Measurements from ENCODE around the gene IGF2BP2.

The IGF2BP2 gene

DNA sequence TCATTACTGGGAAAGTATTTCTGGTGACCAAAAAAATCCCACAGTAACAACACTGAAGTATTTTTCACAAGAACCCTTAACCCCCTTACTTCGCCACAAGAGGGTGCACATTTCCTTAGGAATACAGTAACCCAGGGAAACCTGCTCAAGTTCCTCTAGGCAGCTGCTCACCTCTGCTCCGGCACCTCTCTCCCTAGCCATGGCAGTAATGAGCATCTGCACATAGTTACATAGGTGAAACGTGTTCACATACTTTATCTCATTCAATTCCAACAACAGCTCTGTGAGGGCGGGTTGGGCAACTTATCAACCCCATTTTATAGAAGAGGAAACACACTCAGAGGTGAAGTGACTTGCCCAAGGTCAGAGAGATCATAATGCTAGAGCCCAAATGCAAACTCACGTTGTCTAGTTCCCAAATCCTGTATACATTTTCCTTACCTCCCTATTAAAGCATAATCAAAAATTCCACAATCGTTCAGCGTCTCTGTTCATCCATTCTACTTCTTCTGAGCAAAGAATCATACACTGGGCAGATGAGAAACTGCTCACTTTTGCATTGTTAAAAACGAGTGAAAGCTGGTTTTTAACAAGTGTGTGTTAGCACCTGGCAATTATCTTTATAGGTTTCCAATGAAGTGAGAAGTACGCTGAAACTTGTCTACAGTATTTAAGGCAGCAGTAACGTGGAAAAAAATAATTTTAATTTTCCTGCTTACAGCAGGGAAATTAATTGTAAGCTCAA, 90.7 kb downstream of the IGF2BP2 start:
- DNase-seq (ENCODE audit: low spot score): peak; percentile 69

DNA sequence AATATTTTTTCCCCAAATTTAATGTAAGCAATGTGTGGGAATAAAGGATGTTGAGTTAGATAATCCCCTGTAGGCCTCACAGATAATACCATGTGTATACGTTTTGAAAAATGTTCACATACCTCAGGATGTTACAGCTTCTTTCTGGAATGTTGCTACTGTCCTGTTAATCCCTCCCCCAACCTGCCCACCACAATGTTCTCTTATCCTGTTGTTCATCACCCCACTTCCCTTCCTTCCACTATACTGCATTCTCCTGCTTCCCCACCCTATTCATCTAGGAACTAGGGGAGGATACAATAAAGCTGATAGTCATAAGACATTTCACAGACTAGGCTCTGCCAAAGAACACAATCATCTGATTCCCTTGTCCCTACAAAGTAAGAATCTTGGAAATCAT, 92.1 kb downstream of the IGF2BP2 start:
- no peak for DNase-seq (ENCODE audit: low spot score)

DNA sequence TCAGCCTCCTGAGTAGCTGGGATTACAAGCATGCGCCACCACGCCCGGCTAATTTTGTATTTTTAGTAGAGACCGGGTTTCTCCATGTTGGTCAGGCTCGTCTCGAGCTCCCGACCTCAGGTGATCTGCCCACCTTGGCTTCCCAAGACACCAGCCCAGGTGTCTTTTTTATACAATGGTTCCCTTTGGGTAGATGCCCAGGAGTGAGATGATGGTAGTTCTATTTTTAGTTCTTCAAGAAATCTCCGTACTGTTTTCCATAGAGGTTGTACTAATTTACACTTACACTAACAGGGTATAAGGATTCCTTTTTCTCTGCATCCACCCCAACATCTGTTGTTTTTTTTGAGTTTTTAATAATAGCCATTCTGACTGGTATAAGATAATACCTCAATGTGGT, 94.3 kb downstream of the IGF2BP2 start:
- DNase-seq (ENCODE audit: low spot score): no peak

DNA sequence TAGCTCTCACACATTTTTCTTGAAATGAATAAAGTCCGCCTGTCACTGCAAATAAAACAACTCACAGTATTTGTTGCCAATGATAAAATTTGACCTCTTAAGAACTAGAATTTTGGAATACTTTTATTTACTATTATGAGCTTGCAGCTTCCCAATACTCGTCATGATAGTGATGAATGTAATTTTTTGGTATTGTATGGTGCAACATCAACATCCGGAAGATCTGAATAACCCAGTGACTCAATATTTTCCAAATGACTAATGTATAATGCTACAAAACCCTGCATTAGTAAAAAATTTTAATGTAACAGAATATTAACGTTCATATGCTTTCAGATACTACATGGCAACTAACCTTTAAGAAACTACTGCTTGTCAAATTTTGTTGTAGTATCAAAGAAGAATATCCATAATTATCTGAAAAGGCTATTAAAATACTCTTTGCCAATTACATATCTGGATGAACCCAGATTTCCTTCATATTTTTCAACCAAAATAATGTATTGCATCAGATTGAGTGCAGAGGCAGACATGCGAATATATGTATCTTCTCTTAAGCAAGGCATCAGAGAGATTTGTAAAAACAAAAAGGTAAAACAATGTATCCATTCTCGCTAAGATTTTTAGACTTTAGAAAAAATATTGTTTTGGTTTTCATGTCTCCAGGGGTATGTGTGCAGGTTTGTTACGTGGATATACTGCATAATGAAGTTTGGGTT, 95.3 kb downstream of the IGF2BP2 start:
- DNase-seq (ENCODE audit: low spot score): no peak

DNA sequence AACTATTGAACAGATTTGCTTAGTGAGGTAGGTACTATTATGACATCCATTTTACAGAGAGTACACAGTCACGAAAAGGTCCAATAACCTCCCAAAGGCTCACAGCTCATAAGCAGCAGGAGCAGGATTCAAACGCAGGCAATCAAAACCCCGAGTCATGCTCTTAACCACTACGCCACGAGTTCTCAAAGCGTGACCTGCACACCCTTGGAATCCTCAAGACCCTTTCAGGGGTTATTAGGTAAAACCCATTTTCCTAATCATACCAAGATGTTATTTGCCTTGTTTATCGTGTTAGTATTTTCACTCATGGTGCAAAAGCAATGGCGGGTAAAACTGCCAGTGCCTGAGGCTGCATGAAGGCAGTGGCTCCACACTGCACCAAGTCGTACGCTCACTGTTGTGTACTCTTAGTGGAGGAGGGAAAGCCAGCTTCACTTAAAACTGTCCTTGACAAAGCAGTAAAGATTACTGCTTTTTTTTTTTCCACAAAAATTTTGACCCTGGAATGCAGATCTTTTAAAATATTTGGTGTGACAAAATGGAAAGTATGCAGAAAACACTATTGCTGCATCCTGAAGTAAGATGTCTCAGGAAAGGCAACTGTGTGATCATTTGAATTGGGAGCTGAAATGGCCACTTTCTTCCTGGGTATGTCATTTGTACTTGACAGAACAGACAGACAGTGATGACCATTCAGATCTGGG, 96.1 kb downstream of the IGF2BP2 start:
- no peak for DNase-seq (ENCODE audit: low spot score)

DNA sequence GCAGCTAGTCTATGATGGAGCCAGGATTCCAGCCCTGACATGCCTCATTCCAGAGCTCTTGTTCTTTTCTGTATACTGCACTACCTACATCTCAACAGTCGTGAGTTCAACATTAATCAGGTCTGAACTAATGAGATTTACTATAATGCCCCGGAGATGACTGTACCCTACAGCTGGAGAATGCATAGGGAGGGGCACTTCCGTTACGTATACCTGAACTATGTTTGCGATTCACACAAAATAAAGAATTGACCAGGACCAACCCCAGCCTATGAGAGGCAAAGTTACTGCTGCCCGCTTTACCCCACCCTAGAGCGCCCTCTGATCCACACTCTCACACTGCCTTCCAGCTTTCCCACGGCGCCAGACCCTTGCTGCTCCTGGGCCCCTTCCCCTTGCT, 97.0 kb downstream of the IGF2BP2 start:
- DNase-seq (ENCODE audit: low spot score): no peak

DNA sequence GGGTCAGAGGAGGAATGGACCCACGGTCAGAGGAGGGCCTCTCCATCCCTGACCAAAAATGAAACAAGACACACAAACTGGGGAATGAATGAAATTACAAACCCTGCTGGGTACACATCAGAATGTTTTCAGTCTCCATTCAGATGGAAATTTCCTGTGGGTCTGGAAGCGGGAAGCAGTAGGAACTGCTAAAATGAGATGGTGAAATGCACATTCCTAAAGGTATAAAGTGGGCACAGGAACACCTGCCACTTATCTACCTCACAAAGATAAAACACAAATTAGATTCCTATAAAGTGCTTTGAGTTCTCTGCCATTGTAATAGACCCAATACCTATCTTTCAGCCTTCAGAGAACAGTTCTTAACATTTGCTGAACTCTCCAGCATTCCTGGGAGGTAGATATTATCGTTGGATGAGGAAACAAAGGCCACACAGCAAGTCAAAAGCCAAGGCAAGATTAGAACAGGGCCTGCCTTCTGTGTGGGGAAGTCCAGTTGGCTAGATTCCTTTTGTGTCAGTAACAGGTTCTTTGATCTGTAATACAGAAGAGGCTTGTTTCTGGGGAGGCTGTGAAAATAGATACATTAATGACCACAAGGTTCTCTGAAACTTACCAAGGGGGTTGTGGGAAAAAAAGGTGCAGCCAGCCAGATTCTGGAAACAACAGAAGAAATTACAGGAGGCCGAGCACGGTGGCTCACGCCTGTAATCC, 98.4 kb downstream of the IGF2BP2 start:
- no peak for DNase-seq (ENCODE audit: low spot score)

DNA sequence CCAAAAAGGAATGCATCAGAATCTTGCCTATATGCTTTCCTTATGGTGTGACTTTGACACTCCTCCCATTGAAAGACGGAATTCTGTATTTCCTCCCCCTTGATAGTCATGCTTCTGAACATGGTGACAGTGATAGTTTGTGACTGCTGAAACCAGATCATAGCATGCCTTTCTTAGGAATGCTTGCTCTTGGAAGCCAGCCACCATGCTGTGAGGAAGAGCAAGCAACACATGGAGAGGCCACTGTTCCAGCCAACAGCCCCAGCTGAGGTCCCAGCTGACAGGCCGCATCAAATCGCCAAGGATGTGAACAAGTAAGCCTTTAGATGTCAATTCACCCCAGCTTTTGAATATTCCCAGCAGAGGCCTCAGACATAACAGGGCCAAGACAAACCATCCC, 100.1 kb downstream of the IGF2BP2 start:
- no peak for DNase-seq (ENCODE audit: low spot score)

DNA sequence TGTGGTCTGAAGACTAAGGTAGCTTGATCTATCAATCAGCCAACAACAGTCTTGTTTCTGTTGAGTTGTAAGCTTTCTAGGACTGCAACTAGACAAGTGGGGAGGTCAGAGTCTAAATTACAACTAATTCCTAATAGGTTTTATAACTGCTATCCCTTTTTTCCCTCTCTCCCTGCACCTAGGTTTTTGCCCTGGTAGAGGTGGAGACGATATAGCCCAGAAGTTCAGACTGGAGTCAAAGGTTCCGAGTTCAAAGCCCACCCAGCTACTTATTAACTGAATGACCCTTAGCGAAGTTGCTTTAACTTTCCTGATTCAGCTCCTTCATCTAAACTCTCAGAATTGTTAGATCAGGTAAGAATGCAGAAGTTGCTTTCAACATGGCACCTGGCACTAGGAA, 100.6 kb downstream of the IGF2BP2 start:
- DNase-seq (ENCODE audit: low spot score): no peak

DNA sequence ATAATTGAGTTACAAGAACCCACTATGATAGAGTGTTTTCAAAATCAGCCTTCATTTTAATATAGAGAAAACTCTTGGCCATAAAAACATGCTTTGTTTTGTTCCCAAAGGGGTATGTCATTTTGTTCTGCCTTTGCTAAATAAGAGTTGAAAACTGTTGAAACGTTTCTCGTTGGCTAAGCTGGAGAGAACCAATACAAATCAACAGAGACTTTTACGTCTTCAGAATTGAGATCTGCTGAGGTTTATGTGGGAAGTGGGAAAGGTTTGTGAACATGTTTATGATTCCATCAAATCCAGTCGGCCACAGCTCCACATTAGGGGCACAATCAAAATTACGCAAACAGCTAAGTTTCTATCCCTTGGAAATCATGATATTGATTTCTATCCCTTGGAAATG, 102.0 kb downstream of the IGF2BP2 start:
- no peak for DNase-seq (ENCODE audit: low spot score)

DNA sequence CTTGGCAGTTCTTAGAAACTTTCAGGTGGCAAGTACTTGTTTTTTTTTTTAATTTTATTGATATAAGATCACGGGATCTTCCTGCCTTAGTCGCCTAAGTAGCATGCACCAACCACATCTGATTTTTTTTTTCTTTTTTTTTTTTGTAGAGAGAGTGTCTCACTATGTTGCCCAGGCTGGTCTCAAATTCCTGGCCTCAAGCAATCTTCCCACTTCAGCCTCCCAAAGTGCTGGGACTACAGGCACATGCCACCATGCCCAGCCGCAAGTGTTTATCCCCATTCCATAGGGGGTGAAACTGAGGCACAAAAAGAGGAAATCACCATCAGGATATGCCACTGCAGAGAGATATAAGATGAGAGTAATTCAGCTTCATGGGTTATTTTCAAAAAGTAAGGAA, 102.9 kb downstream of the IGF2BP2 start:
- DNase-seq (ENCODE audit: low spot score): no peak

DNA sequence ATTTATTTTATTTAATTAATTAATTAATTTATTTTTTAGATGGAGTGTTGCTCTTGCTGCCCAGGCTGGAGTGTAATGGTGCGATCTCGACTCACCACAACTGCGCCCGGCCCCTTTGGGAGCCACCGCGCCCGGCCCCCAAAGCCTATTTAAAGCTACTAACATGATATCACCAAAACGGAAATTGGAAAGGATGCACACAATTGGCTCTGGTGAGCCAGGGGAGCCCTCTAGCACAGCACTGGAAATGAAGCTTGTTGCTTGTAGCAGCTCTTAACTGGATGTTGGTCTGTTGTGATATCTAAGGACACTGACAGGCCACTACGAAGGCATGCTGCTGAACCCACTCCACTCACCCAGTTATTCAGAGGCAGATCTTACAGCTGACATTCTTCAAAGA, 104.5 kb downstream of the IGF2BP2 start:
- DNase-seq (ENCODE audit: low spot score): no peak

DNA sequence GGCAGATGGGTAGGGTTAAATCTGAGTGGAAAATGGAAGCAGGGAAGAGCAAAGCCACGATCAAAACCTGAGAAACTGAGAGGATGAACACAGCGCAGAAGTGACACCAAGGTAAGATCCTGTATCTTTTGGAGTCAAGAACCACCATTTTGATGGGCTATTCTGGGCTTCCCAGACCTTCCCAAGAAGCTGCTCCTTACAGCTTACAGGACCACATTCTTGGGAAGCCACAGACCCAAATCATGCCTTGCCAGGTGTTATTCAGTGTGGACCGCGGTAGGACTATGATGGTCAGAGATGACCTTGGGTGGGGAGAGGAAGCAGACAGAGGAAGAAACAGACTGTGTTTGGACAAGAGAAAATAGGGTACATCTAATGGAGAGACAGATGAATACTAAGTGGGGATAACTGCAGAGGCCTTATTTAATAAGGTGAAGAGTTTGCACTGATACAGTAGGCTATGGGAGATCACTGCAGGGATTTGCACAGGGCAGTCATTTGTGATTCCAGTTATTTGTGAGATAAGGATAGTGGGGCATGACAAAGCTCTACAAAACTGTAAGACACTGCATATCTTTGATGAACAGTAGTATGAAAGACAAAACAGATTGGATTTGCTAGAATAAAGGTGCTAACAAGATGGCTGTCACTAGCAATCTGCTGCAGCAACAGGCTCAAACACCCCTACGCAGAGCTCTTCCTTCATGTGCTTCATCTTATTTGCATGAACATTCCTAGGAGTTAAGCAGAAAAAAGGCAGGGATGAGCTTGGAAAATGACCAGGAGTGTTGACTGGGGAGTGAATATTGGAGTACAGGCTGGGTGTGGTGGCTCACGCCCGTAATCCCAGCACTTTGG, 105.9 kb downstream of the IGF2BP2 start:
- no peak for DNase-seq (ENCODE audit: low spot score)

DNA sequence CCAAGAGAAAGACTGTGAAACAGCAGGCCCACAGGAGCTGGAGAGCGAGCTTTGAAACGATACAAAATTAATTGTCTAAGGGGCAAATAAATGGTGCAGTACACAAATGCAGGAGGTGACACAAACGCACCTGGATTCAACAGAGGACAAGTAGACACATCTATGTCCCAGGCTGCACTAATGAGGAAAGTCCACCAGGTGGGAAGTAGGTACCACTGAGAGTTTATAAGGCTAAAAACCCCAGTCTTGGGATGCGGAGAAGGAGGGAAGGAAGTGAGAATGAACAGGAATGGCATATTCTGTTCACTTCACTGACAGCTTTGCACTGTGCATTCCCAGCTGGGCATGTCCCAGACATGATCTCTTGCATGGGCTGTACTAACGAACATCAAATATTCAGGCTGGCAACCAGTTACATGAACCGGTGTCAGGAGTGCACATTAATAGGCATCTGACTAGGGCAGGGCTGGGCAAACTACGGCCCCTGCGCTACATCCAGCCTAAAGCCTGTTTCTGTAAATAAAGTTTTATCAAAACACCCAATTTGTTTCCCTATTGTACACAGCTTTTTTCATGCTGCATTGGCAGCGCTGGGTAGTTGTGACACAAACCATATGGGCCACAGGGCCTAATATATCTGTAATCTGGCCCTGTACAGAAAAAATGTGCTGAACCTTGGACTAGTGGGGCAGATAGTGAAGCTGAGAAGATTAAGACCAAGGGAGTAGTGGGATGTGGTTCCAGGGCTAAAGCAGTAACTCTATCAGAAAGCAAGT, 107.0 kb downstream of the IGF2BP2 start:
- DNase-seq (ENCODE audit: low spot score): no peak

DNA sequence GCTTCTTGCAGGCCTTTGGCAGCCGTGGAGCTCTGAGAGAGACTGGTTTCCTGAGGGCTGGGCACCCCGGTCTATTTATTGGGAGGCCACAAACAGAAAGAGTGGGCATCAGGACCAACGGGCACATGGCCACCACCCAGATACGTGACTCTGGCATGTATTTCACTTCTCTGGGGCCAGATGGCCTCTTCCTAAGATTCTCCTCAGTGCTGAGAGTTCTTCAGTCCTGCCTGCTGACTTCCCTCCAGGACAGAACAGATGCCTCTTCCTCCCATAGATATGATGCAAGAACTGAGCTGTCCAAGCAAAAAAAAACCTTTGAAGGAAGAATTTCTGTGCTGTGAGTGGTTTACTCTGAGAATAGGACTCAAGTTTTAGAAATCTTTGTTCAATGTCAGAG, 107.7 kb downstream of the IGF2BP2 start:
- no peak for DNase-seq (ENCODE audit: low spot score)

DNA sequence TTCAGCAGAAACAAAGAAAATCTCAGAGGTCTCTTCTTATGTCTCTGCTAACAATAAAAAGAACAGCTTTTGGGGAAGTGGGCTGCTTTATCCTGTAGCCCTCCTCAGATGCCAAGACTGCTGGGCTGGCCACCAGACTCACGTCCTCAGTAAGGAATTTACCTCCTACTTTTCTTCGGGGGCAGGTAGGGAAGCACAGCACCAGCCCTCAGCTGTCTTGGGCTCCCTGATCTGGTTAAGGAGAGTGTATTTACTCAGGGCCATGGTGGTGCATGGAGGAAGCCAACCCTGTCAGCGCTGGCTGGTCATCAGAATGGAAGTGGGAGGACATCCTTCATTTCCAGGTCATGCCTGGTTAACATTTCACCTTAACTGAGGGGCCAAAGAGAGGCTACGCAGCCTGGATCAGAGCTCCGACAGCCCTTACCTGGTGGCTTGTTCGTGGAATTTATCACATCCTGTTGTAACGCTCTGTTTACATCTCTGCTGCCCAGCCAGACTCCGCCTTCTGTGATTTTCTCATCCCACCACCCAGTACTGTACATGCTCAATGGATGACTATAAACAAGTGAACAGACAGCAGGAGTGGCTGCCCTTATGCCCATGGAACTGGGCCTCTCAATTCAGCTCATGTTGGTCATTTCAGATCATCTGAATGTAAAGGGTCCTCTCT, 108.3 kb downstream of the IGF2BP2 start:
- no peak for DNase-seq (ENCODE audit: low spot score)

DNA sequence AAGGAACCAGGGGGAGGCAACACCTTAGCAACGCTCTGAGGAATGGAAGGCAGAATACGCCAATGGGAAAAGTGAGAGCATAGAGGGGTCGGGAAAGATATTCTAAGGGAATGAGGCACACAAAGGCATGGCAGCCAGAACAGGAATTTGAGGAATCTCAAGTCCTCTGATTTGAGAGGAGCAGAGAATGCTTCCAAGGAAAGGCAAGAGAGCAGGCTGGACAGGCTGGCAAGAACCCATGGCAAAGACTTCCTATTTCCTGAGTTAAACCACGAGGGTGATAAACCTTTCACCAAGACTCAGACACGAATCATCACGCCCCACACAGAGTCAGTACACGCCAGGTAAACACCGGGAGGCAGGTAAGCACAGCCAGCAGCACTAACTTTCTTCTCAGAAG, 109.8 kb downstream of the IGF2BP2 start:
- DNase-seq (ENCODE audit: low spot score): no peak

DNA sequence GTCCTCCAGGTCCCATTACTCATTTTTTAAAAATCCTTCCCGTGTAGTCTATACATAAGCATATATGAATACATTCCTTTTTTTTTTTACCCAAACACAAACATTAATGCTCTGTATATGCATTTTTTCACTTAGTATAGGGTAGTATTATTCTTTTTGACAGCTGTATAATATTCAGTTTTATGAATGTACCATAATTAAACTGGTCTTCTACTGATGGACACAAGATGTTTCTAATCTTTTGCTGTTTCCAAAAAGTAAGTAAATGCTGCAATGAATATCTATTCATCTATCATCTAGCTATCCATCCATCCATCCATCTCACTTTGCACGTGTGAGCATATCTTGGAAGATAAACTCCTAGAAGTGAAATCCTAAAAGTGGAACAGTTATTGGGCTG, 110.8 kb downstream of the IGF2BP2 start:
- no peak for DNase-seq (ENCODE audit: low spot score)

DNA sequence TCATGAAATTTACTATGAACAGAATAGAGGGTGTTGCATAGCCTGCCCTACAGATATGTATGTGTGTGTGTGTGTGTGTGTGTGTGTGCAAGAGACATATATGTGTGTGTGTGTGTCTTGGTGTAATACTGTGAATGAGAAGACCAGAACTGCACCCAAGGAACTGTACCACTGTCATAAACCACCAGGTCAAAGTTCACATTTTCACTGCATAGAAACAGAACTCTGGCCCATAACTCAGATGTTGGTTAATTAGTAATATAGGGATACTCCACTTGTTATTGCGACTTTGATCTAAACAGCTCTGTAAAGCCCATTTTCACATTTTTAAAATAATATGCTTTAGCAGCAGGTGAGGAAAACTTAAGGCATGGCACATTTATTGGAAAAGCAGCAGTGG, 111.8 kb downstream of the IGF2BP2 start:
- DNase-seq (ENCODE audit: low spot score): no peak

DNA sequence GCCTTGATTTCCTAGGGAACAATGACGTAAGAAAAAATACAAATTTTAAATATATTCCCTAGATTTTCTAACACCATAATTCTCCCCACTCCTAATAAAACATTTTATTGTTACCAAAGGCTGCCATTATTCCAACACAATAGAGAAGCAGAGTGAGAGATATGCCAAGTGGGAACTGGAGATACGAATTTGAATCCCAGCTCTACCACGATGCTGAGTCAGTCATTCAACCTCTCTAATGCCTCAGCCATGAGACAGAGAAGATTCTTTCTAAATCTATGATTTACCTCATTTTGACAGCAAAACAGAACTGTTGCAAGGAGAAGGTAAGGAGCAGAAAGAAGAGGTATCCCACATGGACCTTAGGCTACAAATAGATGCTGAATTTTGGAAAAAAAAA, 112.5 kb downstream of the IGF2BP2 start:
- no peak for DNase-seq (ENCODE audit: low spot score)
